SU-DHL-6 (cell line): ENCODE results near the gene DTNA.

Experiments
- CTCF ChIP-seq: fragments of 200-600 bp; sonication (generic); IDR thresholded peaks from one replicate; pipeline ENCODE4 v1.5.1; 2017; ENCODE audit warnings: antibody characterized with exemption, mild to moderate bottlenecking, low read length, moderate library complexity; ENCODE audit not compliant: insufficient read depth, poor library complexity, severe bottlenecking
- EZH2phosphoT487 ChIP-seq: fragments of 200-600 bp; sonication (generic), shearing (Covaris generic); conservative IDR thresholded peaks from 2 replicates; pipeline ENCODE4 v1.6.1; 2018; ENCODE audit warnings: mild to moderate bottlenecking, antibody characterized with exemption, low read length, moderate library complexity, mixed read lengths

- TF ChIP-seq CTCF (no peak), EZH2phosphoT487 (no peak)
Observed at GRCh38 chr18:34779112-34779511, 69.0 kb downstream of the DTNA start.
